ENCODE data around the gene C4orf50. TPM values are rescaled to one million over a fixed set of nuclear protein-coding genes. Genes with fewer than 3 reads are reported as not detected.

Gene C4orf50
- total and polyA plus RNA-seq, 2 of the 13 experiments (the other 11 are each of a cell fraction or from before 2014, with no cell fraction given) = not detected

GRCh38 chr4:5881340-5881739 lies 136.9 kb downstream of the C4orf50 start:
- Histone ChIP-seq H3K9ac (ENCODE audit: insufficient read depth, low read depth, low read length) (no peak overlapping the region), H3K4me1 (ENCODE audit: insufficient read depth, low read length) (no peaks in the 10 kb centered on the region), H3K36me3 (replicated peaks in 1 of 2; ENCODE audit: control insufficient read depth in 1 of 2, insufficient read depth in 2 of 2, low read length in 2 of 2) (no peaks in the 10 kb centered on the region), H3K9me3 (ENCODE audit: low read length) (no peaks in the 10 kb centered on the region), H2AFZ (ENCODE audit: low read length) (no peak overlapping the region), H4K20me1 (ENCODE audit: insufficient read depth, low read length) (no peaks in the 10 kb centered on the region), H3K4me3 (replicated peaks in 1 of 3; ENCODE audit: insufficient read depth in 1 of 3, low read depth in 2 of 3, low read length in 3 of 3) (no peak overlapping the region), H3K4me2 (ENCODE audit: low read depth, low read length) (no peak overlapping the region), H3K27ac (ENCODE audit: extremely low read length, insufficient read depth, low read length) (no peak overlapping the region), H3K27me3 (ENCODE audit: control insufficient read depth in 1 of 2, insufficient read depth in 2 of 2, low read length in 2 of 2) (peaks cover 1 to 3% of the 10 kb centered on the region in 2 experiments; a peak in 2 of 5 replicates), H3K79me2 (ENCODE audit: insufficient read depth, low read length) (no peaks in the 10 kb centered on the region)
- no peak for ATAC-seq
- TF ChIP-seq REST (IDR thresholded peaks at IDR 0.05; ENCODE audit: borderline replicate concordance in 1 of 2, low read depth in 1 of 2, low read length in 2 of 2) (peak; percentile 34 to 91), ZNF816 (CRISPR knock-in tag; IDR thresholded peaks at IDR 0.05; ENCODE audit: borderline replicate concordance) (no peak), CENPT (CRISPR knock-in tag; IDR thresholded peaks at IDR 0.05; ENCODE audit: low read depth) (no peak), MIER2 (CRISPR knock-in tag; IDR thresholded peaks at IDR 0.05) (peak; percentile 87), NFIB (CRISPR knock-in tag; IDR thresholded peaks at IDR 0.05; ENCODE audit: borderline replicate concordance) (no peak)
- CTCF ChIA-PET (ENCODE audit: low intra/inter-chr PET ratio, low total read pairs) = no interaction called here
- no peak for DNase-seq (ENCODE audit: low spot score)
- POLR2A ChIA-PET = no interaction called here
- no TSS peak for BruUV-seq (replicated peaks)
- 0% methylated on average over 4 of the region's 4 CpGs for WGBS (ENCODE audit: low lambda C conversion rate)
- no peak for FAIRE-seq
- in situ Hi-C loops (cut with HindIII; ENCODE audit: extremely low pct_ligation_motif_present, low pct_unique_long_range_greater_than_20kb) (no loop called here), intact Hi-C loops (cut with micrococcal nuclease; ENCODE audit: unreplicated experiment) (no loop called here)

Measured in HepG2 (cell line).